MM.1S (cell line): Measurements from ENCODE around the gene SLC16A10.

Experiments used
- DNase-seq: peaks from one replicate; pipeline ENCODE4 v3.0.0-alpha.2; 2015
- H2AFZ ChIP-seq: fragments of 300-600 bp; sonication (generic); 2 replicates; pipeline ENCODE4 v1.6.0; 2016; ENCODE audit warnings: antibody characterized with exemption, low read length
- H3F3A ChIP-seq: fragments of 300-600 bp; sonication (generic); 2 replicates; pipeline ENCODE4 v1.6.1; 2016; ENCODE audit warnings: mild to moderate bottlenecking, antibody characterized with exemption, low read length, moderate library complexity, mixed read lengths; ENCODE audit not compliant: insufficient read depth
- H3K27ac ChIP-seq: fragments of 300-600 bp; sonication (generic); 2 replicates; pipeline ENCODE4 v1.5.1; 2016; ENCODE audit warnings: mild to moderate bottlenecking, low read length
- H3K27me3 ChIP-seq: fragments of 300-600 bp; sonication (generic); replicated peaks from 2 replicates; pipeline ENCODE4 v1.6.0; 2016; ENCODE audit warnings: low read length; ENCODE audit not compliant: insufficient read depth
- H3K36me3 ChIP-seq: fragments of 300-600 bp; sonication (generic); replicated peaks from 2 replicates; pipeline ENCODE4 v1.6.1; 2016; ENCODE audit warnings: mild to moderate bottlenecking, low read length, mixed read lengths; ENCODE audit not compliant: insufficient read depth
- H3K4me1 ChIP-seq: fragments of 300-600 bp; sonication (generic); 2 replicates; pipeline ENCODE4 v1.6.1; 2016; ENCODE audit warnings: low read length, mixed read lengths
- H3K4me2 ChIP-seq: fragments of 300-600 bp; sonication (generic); 2 replicates; pipeline ENCODE4 v1.6.0; 2016; ENCODE audit warnings: low read depth, low read length
- H3K4me3 ChIP-seq: fragments of 300-600 bp; sonication (generic); 2 replicates; pipeline ENCODE4 v1.5.1; 2016; ENCODE audit warnings: low read length, mixed read lengths
- H3K79me2 ChIP-seq: fragments of 300-600 bp; sonication (generic); 2 replicates; pipeline ENCODE4 v1.6.1; 2016; ENCODE audit warnings: mixed run types, low read length, mixed read lengths
- H3K9ac ChIP-seq: fragments of 300-600 bp; sonication (generic); 2 replicates; pipeline ENCODE4 v1.6.1; 2016; ENCODE audit warnings: low read length, mixed read lengths
- H3K9me2 ChIP-seq: fragments of 300-600 bp; sonication (generic); replicated peaks from 2 replicates; pipeline ENCODE4 v1.6.1; 2016; ENCODE audit warnings: mild to moderate bottlenecking, low read length, mixed read lengths; ENCODE audit not compliant: insufficient read depth
- H3K9me3 ChIP-seq: fragments of 300-600 bp; sonication (generic); replicated peaks from 2 replicates; pipeline ENCODE4 v1.6.1; 2016; ENCODE audit warnings: mild to moderate bottlenecking, low read length, mixed read lengths; ENCODE audit not compliant: insufficient read depth
- H4K20me1 ChIP-seq: fragments of 300-600 bp; sonication (generic); 2 replicates; pipeline ENCODE4 v1.6.1; 2016; ENCODE audit warnings: mild to moderate bottlenecking, low read length, moderate library complexity, mixed read lengths; ENCODE audit not compliant: insufficient read depth
- CTCF ChIP-seq: fragments of 300-600 bp; sonication (generic); IDR thresholded peaks from 2 replicates; pipeline ENCODE4 v1.5.1; 2016; ENCODE audit warnings: antibody characterized with exemption, low read length, mixed read lengths
- EZH2 ChIP-seq: fragments of 300-600 bp; sonication (generic); optimal IDR thresholded peaks from 2 replicates; pipeline ENCODE3; 2017; ENCODE audit warnings: low read depth, mild to moderate bottlenecking, antibody characterized with exemption, low read length, mixed read lengths
- EZH2phosphoT487 ChIP-seq: fragments of 300-600 bp; sonication (generic); IDR thresholded peaks from 2 replicates; pipeline ENCODE4 v1.6.1; 2018; ENCODE audit warnings: antibody characterized with exemption, low read length

Gene SLC16A10

DNA sequence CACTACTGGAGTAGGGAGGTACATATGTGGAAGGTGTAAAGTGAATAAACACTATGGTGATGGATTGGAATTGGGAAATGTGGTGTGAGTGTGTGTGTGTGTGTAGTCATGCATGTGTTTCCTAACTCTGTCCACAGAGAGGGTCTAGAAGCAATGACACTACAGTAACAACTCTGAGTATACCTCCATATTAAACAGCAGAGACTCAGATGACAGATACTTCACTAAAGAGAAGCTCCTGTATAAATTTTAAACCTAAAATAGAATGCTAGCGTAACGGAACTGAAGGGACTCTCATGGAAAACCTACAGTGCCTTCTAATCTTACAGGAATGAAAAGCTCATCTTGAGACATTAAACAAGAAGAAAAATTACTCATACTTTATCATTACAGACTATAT lies 150.5 kb downstream of the SLC16A10 start:
- DNase-seq = no peak
- Histone ChIP-seq H3F3A (no peaks in the 10 kb centered on the region), H3K27ac (no peak overlapping the region), H2AFZ (no peak overlapping the region), H3K79me2 (no peaks in the 10 kb centered on the region), H4K20me1 (no peaks in the 10 kb centered on the region), H3K27me3 (no peaks in the 10 kb centered on the region), H3K9ac (no peak overlapping the region), H3K4me3 (no peak overlapping the region), H3K4me1 (no peaks in the 10 kb centered on the region), H3K4me2 (no peak overlapping the region), H3K9me3 (no peaks in the 10 kb centered on the region), H3K36me3 (no peaks in the 10 kb centered on the region), H3K9me2 (no peaks in the 10 kb centered on the region)
- TF ChIP-seq CTCF (no peak), EZH2phosphoT487 (no peak), EZH2 (no peak)

DNA sequence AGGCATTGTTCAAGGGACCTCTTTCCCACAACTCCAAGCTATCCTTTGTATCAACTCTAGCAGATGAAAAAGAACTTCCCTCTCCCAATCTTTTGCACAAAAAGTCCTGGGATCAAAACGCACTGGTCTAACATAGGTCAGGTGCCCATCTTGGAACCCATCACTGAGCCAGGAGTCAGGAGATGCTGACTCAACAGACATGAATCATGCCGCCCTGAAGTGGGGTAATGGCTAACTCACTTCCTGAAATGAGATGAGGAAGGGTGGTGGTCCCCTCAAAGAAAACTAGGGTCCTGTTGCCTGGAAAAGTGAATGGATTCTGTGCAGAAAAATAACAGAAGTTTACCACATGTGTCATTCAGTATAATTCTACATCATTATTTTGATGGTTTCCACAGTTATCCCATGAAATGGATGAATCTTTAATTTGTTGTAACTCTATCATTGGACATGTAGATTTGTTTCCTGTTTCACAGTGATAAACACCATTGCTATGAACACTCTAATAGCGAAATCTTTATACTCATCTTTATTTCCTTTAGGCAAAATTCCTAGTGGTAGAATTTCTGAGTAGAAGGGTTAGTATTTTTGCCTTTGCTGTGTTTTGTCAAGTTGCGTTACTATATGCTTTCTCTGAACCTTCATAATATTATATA lies 151.3 kb downstream of the SLC16A10 start:
- H3K27me3 ChIP-seq = no peaks in the 10 kb centered on the region
- DNase-seq = no peak
- H2AFZ ChIP-seq = no peak overlapping the region
- no peak overlapping the region for H3K4me2 ChIP-seq
- H3F3A ChIP-seq = no peaks in the 10 kb centered on the region
- H3K4me1 ChIP-seq = no peaks in the 10 kb centered on the region
- H3K9ac ChIP-seq = no peak overlapping the region
- no peaks in the 10 kb centered on the region for H3K36me3 ChIP-seq
- no peak overlapping the region for H3K4me3 ChIP-seq
- H3K79me2 ChIP-seq = no peaks in the 10 kb centered on the region
- no peak overlapping the region for H3K27ac ChIP-seq
- no peaks in the 10 kb centered on the region for H4K20me1 ChIP-seq
- no peaks in the 10 kb centered on the region for H3K9me2 ChIP-seq
- H3K9me3 ChIP-seq = no peaks in the 10 kb centered on the region
- TF ChIP-seq EZH2 (no peak), EZH2phosphoT487 (no peak), CTCF (no peak)

DNA sequence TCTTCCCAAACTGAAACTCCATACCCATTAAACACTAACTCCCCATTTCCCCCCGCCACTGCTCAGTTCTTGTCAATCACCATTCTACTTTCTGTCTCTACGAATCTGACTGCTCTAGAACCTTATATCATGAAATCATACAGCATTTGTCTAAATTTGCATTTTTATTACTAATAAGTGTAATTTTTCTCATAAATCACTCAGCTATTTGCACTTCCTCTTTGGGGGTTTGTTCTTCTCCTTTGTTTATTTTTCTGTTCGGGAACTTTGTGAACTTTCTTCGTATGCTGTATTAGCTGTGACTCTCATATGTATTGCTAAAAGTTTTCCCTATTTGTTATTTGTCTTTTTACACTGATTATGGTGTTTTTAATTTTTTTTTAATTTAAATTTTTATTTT lies 152.2 kb downstream of the SLC16A10 start:
- Histone ChIP-seq H3K9ac (no peak overlapping the region), H3K79me2 (no peaks in the 10 kb centered on the region), H3K36me3 (no peaks in the 10 kb centered on the region), H3F3A (no peaks in the 10 kb centered on the region), H3K4me3 (no peak overlapping the region), H2AFZ (no peak overlapping the region), H3K9me3 (no peaks in the 10 kb centered on the region), H3K27me3 (no peaks in the 10 kb centered on the region), H3K27ac (no peak overlapping the region), H3K4me2 (no peak overlapping the region), H4K20me1 (no peaks in the 10 kb centered on the region), H3K4me1 (no peaks in the 10 kb centered on the region), H3K9me2 (no peaks in the 10 kb centered on the region)
- TF ChIP-seq EZH2phosphoT487 (no peak), EZH2 (no peak)
- DNase-seq = no peak

DNA sequence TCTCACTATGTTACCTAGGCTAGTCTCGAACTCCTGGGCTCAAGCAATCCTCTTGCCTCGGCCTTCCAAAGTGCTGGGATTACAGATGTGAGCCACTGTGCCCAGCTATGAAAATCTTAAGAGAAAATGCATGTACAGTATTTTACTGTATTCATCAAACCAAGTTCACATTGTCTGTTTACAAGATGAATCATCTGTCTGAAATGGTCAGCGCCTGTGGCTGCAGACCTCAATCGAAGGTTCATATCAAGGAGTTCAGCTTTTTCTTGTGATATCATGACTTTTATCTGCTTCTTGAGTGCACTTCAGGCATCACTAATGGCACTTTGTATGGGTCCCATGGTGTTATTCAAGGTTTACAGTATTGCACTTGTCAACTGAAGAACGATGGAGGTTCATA lies 155.1 kb downstream of the SLC16A10 start:
- H3K9ac ChIP-seq = no peak overlapping the region
- no peaks in the 10 kb centered on the region for H3K79me2 ChIP-seq
- H3F3A ChIP-seq = no peaks in the 10 kb centered on the region
- H3K9me2 ChIP-seq = no peaks in the 10 kb centered on the region
- no peaks in the 10 kb centered on the region for H4K20me1 ChIP-seq
- no peaks in the 10 kb centered on the region for H3K36me3 ChIP-seq
- no peak overlapping the region for H2AFZ ChIP-seq
- H3K27ac ChIP-seq = no peak overlapping the region
- TF ChIP-seq EZH2 (no peak), CTCF (no peak), EZH2phosphoT487 (no peak)
- H3K9me3 ChIP-seq = no peaks in the 10 kb centered on the region
- H3K4me2 ChIP-seq = no peak overlapping the region
- DNase-seq = no peak
- no peaks in the 10 kb centered on the region for H3K27me3 ChIP-seq
- no peaks in the 10 kb centered on the region for H3K4me1 ChIP-seq
- no peak overlapping the region for H3K4me3 ChIP-seq
